DOHH2 (cell line): ENCODE data around the gene GRHL3.

ENCODE experiments used
- CTCF ChIP-seq: fragments of 200-600 bp; sonication (generic); IDR thresholded peaks from one replicate; pipeline ENCODE4 v1.5.1; 2014; ENCODE audit warnings: antibody characterized with exemption, mild to moderate bottlenecking, low read depth, low read length; ENCODE audit not compliant: poor library complexity, severe bottlenecking
- EZH2phosphoT487 ChIP-seq: fragments of 200-600 bp; sonication (generic); IDR thresholded peaks from 2 replicates; pipeline ENCODE4 v1.6.1; 2017; ENCODE audit warnings: borderline replicate concordance, mild to moderate bottlenecking, antibody characterized with exemption, low read length, moderate library complexity, mixed read lengths

- TF ChIP-seq CTCF, result no peak
- no peak for TF ChIP-seq EZH2phosphoT487
Measured at GRCh38 chr1:24283326-24284155, 35.6 kb upstream of the GRHL3 start.
